Hematopoietic multipotent progenitor cell treated with erythropoietin and hydrocortisone succinate and interleukin-3 and kit ligand, for 17 days (in vitro differentiated cells): Measurements from ENCODE around the gene ABLIM1.

ENCODE experiments used
- DNase-seq: peaks from one replicate; pipeline ENCODE4 v3.0.0-alpha.2; 2015; ENCODE audit warnings: low spot score

The ABLIM1 gene

DNA sequence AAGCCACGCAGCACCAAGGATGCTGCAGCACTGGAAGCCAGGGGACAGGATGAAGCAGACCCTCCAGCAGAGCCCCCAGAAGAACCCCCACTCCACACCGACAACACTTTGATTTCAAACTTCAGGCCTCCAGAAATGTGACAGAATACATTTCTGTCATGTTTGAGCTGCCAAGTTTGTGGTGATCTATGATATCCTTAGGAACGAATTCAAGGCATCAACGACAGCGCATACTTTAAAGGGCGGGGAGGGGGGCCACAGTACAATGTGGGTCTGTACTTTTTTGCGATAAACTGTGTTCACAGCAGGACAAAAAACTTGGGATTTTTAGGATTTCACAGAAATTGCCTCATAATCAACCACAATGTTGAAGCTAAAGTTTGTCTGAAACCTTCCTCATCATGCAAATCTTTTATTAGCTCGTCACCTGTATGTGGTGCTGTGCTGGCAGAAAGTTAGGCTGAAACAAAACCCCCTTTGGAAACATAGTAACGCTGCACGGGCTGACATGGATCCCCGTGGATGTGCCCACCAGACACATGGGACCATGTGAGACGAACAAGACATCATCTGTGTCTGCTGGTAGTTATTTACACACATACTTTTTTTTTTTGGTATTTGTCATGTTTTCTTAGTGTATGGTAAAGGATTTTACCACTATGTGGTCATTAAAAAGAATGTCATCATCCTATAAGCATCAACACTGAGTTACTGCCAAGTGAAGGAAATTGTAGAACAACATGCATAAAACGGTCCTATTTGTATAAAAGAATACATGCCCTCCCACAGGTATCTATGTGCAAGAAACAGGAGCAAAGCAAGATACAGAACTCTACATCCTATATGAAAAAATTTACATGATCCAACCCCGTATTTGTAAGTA lies 140.5 kb downstream of the ABLIM1 start:
- no peak for DNase-seq

DNA sequence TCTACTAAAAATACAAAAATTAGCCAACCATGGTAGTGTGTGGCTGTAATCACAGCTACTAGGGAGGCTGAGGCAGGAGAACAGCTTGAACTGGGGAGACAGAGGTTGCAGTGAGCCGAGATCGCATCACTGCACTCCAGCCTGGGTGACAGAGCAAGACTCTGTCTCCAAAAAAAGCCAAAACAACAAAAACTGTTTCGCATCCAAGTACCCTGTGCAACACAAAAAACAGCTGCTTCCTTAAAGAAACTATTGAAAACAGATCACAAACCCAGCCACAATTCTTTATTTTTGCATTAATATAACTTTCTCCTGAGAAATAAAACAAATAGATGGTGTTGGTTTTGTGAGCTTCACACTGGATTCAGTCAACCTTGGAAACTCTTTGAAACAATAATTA lies 141.7 kb downstream of the ABLIM1 start:
- no peak for DNase-seq

- DNase-seq = no peak
Measured at GRCh38 chr10:114515298-114515914, 142.7 kb downstream of the ABLIM1 start.

- DNase-seq = no peak
Measured at GRCh38 chr10:114513381-114513792, 144.7 kb downstream of the ABLIM1 start.

DNA sequence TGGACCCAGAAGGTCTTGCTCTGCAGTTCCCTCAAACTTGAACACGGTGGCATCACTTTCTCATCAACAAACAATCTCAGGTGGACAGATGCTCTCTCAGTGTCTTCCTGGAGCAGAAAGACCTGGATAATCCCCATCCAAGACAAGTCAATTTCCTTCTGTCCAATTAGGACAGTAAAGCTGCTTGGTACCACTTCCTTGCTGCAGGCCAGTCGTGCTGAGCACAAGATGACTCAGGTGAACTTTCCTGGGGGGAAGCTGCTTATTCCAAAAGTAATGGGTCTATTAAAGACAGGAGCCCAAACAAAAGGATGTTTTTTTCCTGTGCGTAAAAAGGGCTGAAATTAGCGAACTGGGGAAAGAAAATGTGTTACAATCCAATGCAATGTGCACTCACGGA lies 146.2 kb downstream of the ABLIM1 start:
- no peak for DNase-seq

GRCh38 chr10:114508376-114508775 lies 149.7 kb downstream of the ABLIM1 start:
- DNase-seq = no peak

DNA sequence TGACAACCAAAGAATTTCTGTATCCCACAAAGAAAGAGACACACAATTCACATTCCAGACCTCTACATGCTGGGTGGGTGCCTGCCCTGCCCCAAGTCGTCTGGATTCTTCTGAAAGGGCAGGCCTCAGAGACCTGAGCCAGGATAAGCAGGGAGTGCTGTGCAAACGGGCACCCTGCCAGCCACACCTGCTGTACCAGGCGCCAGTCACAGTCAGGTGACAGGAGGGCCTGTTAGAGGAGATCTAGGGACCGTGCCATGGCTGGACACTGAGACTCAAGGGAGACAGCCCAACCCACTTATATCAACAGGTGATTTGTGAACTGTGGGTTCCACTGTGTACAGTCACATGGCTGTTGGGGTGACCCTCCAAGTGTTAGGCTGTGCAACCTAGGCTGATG lies 150.6 kb downstream of the ABLIM1 start:
- no peak for DNase-seq

- no peak for DNase-seq
Measured at GRCh38 chr10:114506871-114507385, 151.1 kb downstream of the ABLIM1 start.

GRCh38 chr10:114504769-114505579 lies 153.1 kb downstream of the ABLIM1 start:
- DNase-seq = no peak

DNA sequence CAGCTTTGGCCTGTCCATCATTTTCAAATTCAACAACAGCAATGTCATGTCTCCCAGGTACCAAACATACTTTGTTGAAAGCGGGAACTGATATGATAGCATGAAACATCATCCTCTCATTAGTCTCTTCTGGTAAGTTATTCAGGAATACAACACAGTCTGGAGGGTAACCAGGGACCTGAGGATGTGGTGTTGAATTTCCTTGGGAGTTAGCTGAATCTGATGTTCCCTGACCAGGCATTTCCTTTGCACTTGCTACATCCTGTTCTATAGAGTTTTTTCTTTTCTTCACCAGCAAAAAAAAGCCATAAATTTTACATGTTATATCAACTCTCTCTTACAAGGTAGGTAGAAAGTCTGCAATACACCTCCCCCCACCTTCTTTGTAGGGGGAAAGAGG lies 156.0 kb downstream of the ABLIM1 start:
- DNase-seq = no peak

DNA sequence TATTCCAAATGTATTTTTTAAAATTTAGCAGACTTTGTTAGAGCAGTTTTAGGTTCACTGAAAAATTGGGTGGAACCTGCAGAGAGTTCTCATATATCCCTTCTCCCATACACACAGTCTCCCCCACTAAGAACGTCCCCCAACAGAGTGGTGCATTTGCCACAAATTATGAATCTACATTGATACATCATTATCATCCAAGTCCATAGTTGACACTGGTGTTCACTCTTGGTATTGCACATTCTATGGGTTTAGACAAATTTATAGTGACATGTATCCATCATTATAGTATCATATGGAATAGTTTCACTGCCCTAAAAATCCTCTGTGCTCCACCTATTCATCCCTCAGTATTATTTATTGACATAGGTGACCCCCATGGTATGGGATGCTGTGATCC lies 156.4 kb downstream of the ABLIM1 start:
- DNase-seq = no peak

DNA sequence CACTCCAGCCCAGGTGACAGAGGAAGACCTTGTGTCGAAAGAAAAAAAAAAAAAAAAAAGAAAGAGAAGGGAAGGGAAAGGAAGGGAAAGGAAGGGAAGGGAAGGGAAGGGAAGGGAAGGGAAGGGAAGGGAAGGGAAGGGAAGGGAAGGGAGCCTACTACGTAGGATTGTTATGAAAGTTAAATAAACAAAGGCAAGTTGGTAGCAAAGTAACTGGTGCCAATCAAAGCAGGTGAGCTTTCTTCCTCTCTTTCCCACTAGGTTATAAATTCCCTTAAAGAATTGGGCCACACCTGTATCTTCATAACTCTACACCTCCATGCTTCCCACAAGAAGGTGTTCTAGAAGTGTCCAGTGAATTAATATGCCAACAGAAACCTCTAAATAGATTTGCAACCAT lies 157.4 kb downstream of the ABLIM1 start:
- no peak for DNase-seq

DNA sequence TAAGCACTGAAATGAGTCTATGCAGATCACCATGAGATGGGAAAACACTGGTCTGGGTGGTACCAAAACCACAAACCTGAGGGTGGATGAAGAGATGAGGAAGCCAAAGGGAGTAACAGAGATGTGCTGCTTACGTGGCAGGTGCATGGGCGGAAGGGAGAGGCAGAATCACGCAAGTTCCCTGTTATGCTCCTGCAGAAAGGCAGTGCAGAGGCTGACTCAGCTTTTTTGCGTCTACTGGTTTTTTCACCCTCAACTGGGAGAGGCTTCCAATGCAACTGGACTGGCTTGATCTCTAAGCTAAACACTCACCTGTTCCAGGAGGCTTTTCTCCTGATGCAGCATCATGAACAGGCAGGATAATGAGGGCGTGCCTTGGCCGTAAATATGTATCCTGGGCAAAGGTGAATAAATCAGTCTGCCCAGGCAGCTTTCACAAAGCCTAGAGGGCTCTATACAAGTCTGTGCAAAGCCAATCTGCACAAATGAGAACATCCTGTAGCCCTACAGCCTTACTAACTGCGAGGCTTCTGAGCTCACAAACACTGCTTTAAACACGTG lies 158.4 kb downstream of the ABLIM1 start:
- DNase-seq = no peak

DNA sequence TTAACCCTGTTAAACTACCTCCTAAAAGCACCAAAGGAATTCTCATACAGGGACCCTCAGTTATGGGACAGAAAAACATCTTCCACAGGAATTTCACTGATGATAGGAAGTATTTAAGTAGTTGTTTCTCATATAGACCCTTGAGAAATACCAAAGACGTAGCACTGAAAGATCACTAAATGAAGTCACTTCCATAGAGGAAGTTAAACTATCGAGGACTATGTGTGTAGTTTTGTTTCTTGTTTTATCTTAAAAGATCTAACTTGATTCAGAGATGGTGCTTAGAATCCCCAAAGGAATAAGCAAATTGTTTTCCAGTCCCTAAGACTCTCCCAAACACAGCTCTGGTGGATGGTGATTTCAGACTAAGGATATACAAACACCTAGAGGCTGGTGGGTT lies 159.0 kb downstream of the ABLIM1 start:
- DNase-seq = no peak

- no peak for DNase-seq
Measured at GRCh38 chr10:114498413-114499111, 159.5 kb downstream of the ABLIM1 start.

DNA sequence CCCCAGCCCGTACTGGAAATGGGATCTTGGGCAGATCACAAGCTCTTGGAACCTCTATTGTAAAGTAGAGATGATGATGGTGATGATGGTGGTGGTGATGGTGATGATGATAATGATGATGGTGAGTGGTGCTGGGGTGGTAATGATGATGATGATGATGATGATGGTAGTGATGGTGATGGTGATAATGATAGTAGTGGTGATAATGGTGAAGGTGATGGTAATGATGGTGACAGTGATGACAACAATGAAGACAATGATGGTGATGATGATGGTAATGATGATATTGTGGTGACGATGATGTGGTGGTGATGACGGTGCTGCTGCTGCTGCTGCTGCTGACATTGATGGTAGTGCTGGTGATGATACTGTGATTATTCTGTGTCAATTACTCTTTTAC lies 162.8 kb downstream of the ABLIM1 start:
- DNase-seq = no peak

DNA sequence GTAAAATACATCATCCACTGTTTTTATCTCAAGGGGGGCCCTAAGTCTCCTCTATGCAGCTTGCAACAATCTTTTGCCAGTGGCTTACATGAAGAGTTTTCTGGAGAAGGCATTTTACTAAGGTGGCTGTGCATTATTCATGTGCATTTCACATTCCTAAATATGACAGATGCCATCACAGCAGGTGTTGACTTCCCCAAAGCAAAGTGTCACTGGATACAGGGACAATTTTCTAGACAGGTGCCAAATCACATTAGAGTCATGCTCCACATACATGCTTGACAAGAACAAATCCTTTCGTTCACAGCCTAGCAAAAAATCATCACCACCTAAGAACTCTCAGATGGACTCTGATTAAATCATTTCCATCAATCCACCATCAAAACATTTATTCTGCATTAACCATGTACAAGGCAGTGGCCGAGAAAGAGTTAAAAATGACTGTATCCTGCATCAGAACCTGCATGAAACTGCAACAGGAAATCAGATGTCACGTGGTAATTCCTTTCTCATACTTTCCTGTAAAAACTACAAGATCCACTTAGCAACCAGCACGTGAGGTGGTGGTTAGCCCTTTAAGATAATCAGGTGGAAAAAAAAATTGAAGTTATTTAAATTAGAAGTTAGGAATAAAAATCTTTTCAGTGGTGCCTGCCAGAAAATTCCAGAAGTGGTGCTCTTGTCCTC lies 165.6 kb downstream of the ABLIM1 start:
- DNase-seq = no peak

DNA sequence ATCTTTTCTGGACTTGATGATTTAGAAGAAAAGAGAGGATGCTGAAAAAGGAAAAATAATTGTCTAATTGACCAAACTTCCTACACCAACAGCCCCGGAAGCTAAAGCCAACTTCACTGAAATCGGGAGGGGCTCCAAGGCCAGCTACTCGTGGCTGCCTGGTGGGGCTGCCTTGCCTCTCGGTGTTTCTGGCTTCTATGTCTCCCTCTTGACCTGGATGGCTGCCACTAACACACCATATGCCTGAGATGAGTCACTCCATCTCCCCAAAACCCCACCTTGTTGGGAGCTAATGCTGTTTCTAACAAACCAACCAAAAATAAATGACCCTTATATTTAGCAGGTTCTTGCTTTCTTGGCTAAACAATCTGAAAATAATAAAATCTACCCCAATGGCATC lies 166.1 kb downstream of the ABLIM1 start:
- DNase-seq = no peak

DNA sequence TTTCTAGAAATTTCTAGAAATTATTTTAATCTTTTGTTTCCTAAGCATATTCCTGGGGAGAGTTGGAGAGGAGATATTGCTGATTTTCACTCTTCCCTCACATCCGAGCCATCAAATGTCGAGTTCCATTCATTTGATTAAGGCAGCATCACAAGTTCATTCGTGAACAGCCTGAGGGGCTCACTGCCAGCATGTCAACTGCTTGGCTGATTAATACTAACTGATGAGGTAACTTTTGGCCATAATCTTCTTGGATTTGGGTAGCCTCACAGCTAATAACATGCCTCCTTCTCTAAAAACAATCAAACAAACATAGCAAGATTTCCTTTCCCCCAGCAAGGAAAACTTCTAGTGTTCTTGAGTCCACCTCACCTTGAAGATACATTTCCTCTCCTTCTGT lies 166.7 kb downstream of the ABLIM1 start:
- no peak for DNase-seq

GRCh38 chr10:114489521-114490310 lies 168.4 kb downstream of the ABLIM1 start:
- DNase-seq = no peak
